ENCODE data around the gene KMO.

DNA sequence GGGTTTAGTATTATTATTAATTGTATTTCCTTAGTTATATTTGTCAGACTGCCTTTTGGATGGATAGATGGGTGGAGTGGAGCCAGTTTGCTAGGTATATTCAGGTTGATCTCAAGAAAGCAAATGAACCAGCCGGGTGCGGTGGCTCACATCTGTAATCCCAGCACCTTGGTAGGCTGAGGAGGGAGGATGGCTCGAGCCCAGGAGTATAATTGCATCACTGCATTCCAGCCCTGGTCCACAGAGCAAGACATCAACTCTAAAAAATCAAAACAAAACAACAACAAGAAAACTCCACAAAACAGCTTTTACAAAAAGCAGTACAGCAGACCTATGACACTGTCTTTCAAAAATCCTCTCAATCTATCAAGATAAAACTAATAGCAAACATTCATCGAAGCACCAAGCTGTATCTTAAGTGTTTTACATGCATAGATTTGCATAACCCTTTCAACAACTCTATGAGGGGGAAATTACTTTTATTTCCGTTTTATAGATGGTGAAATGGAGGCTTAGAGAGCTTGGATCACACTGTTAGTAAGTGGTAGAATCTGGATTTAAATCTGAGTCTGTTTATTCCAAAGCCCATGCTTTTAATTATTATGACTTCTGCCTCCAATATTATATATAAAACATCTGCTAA is 25.5 kb downstream of the KMO start:
- TF ChIP-seq, protein P1, sequence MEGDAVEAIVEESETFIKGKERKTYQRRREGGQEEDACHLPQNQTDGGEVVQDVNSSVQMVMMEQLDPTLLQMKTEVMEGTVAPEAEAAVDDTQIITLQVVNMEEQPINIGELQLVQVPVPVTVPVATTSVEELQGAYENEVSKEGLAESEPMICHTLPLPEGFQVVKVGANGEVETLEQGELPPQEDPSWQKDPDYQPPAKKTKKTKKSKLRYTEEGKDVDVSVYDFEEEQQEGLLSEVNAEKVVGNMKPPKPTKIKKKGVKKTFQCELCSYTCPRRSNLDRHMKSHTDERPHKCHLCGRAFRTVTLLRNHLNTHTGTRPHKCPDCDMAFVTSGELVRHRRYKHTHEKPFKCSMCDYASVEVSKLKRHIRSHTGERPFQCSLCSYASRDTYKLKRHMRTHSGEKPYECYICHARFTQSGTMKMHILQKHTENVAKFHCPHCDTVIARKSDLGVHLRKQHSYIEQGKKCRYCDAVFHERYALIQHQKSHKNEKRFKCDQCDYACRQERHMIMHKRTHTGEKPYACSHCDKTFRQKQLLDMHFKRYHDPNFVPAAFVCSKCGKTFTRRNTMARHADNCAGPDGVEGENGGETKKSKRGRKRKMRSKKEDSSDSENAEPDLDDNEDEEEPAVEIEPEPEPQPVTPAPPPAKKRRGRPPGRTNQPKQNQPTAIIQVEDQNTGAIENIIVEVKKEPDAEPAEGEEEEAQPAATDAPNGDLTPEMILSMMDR (IDR thresholded peaks at IDR 0.05) = no peak
- TF ChIP-seq POLR2A (IDR thresholded peaks at IDR 0.05) (no peak), POLR2AphosphoS5 (IDR thresholded peaks at IDR 0.05; ENCODE audit: insufficient read depth in 1 of 2, low read depth in 1 of 2) (no peak)
